ENCODE measurements around the gene ZNF613. TPM values are rescaled to one million over a fixed set of nuclear protein-coding genes. Genes with fewer than 3 reads are reported as not detected.

Gene ZNF613
- total and polyA plus RNA-seq, 8 donors, result 7.0 to 15.5 (median 13.8) TPM

GRCh38 chr19:51921949-51922348 lies 5.3 kb upstream of the ZNF613 start:
- intact Hi-C loops (cut with DNase I), result no loop called here
- H3K9me3 ChIP-seq, result peaks cover 0 to 92% of the 10 kb centered on the region in 2 donors
- H3K4me3 ChIP-seq, result no peak overlapping the region
- H3K27me3 ChIP-seq, result no peaks in the 10 kb centered on the region
- no peak overlapping the region for H3K27ac ChIP-seq
- H3K36me3 ChIP-seq, result no peaks in the 10 kb centered on the region
- H3K4me1 ChIP-seq, result no peaks in the 10 kb centered on the region
- ATAC-seq (no peak), DNase-seq (no peak)
- TF ChIP-seq CTCF (IDR thresholded peaks at IDR 0.05), result no peak

GRCh38 chr19:51926426-51926783 lies 867 bp upstream of the ZNF613 start:
- no peak for TF ChIP-seq CTCF (IDR thresholded peaks at IDR 0.05)
- Histone ChIP-seq H3K27ac (peak overlapping the region; percentile 88 to 95), H3K4me3 (peak overlapping the region; percentile 75 to 83), H3K36me3 (peaks cover 0 to 21% of the 10 kb centered on the region in 2 donors), H3K27me3 (no peaks in the 10 kb centered on the region), H3K9me3 (peaks cover 0 to 64% of the 10 kb centered on the region in 2 donors), H3K4me1 (peaks cover 0 to 8% of the 10 kb centered on the region in 2 donors)
- DNase-seq (peak in 1 of 4 donors; percentile 58), ATAC-seq (no peak)
- intact Hi-C loops (cut with DNase I), result no loop called here

GRCh38 chr19:51927859-51928258 lies 587 bp downstream of the ZNF613 start:
- no peak for TF ChIP-seq CTCF (IDR thresholded peaks at IDR 0.05)
- Histone ChIP-seq H3K9me3 (peaks cover 0 to 64% of the 10 kb centered on the region in 2 donors), H3K27ac (peak overlapping the region in 1 of 2 donors; percentile 88), H3K36me3 (peaks cover 0 to 35% of the 10 kb centered on the region in 2 donors), H3K4me3 (peak overlapping the region; percentile 75 to 83), H3K27me3 (no peaks in the 10 kb centered on the region), H3K4me1 (peaks cover 0 to 8% of the 10 kb centered on the region in 2 donors)
- intact Hi-C loops (cut with DNase I), result no loop called here
- DNase-seq (no peak), ATAC-seq (no peak)

GRCh38 chr19:51931921-51932320 lies 4.6 kb downstream of the ZNF613 start:
- peaks cover 7 to 76% of the 10 kb centered on the region in 2 donors for H3K36me3 ChIP-seq

GRCh38 chr19:51938936-51939335 lies 11.7 kb downstream of the ZNF613 start:
- DNase-seq (no peak), ATAC-seq (no peak)
- Histone ChIP-seq H3K27me3 (no peaks in the 10 kb centered on the region), H3K36me3 (peaks cover 25 to 100% of the 10 kb centered on the region in 2 donors), H3K4me1 (no peaks in the 10 kb centered on the region), H3K4me3 (no peak overlapping the region), H3K9me3 (peaks cover 7 to 100% of the 10 kb centered on the region in 2 donors), H3K27ac (no peak overlapping the region)
- TF ChIP-seq CTCF (IDR thresholded peaks at IDR 0.05), result no peak
- intact Hi-C loops (cut with DNase I), result no loop called here

More at GRCh38 chr19:51931921-51932320, 4.6 kb downstream of the ZNF613 start:
- H3K4me3 ChIP-seq, result no peak overlapping the region
- no peak for ATAC-seq
- no peak for DNase-seq
- peaks cover 0 to 71% of the 10 kb centered on the region in 2 donors for H3K9me3 ChIP-seq
- no peak overlapping the region for H3K27ac ChIP-seq
- H3K27me3 ChIP-seq, result no peaks in the 10 kb centered on the region
- intact Hi-C loops (cut with DNase I), result no loop called here
- TF ChIP-seq CTCF (IDR thresholded peaks at IDR 0.05), result no peak
- H3K4me1 ChIP-seq, result peaks cover 0 to 8% of the 10 kb centered on the region in 2 donors
